Hematopoietic multipotent progenitor cell (in vitro differentiated cells): ENCODE results near the gene TMEM54. TPM values are rescaled to one million over a fixed set of nuclear protein-coding genes. Genes with fewer than 3 reads are reported as not detected.
"Not testable (repeated sequence)": the region's sequence is repeated elsewhere in the genome, so short reads cannot be mapped to it uniquely, and the experiment has no call there.

Experiments
- DNase-seq, 3 donors: peaks; one replicate each; pipeline ENCODE4 v3.0.0-alpha.2; 2011 to 2015; ENCODE audit warnings: low read depth in 2 of 3, low spot score in 2 of 3
- total RNA-seq: library from RNA; depleted of rRNA; stranded (reverse); fragments of >200 nt; gene quantifications from one replicate; pipeline ENCODE4 v1.2.3, GENCODE V29; 2012

The TMEM54 gene
- total RNA-seq, 1 donor: under 0.01 TPM

DNA sequence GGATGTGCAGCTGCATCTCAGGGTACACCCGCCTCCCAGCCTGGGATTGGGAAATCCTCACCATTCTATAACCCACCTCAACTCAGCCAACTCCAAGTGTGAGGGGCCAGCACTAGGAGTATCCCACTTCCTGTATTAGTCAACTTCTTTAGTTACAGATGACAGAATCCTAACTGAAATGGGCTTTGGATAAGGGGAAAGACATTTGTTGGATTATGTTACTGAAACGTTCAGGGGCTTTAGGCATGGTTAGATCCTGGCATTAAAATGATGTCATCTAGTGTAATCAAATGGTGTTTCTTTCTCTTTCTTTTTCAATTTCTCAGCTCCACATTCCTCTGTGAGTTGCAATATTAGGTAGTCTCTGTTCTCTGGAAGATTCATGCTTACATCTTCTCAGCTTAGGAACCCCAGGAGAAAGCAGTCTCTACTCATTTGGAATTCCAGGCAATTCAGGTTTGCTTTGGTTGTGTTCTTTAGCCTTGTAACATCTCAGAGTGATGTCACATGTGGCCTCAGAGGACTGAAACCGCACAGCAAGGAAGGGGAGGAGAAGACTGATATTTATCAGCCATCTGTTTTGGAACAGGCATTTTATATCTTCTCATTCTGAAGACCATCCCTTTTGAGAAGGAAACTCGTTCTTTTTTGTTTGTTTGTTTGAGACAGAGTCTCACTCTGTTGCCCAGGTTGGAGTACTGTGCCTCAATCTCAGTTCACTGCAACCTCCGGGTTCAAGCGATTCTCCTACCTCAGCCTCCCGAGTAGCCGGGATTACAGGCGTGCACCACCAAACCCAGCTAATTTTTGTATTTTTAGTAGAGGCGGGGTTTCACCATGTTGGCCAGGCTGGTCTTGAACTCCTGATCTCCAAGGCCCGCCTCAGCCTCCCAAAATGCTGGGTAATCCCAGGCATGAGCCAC lies 18.9 kb upstream of the TMEM54 start:
- peak in 1 of 3 donors; percentile 18 for DNase-seq

DNA sequence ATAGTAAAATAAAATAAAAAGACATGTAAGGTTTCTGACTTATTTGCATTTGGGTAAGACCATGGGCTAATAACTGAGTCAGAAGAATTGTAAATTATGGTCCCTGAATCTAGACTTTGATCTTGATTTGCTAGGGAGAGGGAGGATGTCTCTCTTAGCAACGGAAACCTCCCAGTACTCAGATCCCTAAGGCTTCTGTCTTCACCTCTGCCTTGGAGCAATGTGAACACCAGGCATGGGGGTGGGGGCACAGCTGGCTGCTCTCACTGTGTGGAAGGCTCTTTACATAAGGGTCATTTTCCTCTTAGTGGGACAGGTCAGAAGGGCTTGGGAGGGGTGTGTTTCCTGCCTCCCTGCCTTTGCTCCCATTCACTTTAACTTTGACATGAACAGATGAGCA lies 17.0 kb upstream of the TMEM54 start:
- DNase-seq: no peak

DNA sequence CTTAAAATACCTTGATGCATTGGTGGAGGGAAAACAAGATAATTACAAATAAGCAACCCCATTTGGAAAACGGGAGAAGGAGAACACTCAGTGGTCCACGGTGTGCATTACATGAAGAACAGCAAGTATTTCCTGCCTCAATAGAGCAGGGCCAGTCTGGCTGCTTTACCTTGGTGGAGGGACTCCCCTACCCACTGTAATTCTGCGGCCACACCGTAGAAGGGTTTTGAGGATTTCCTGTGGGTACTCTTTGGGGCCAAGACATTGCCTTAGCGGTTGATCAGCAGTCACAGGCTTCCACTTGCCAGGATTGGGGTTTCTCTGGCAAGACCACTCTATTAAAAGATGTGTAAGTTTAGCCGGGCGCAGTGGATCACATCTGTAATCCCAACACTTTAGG lies 16.3 kb upstream of the TMEM54 start:
- DNase-seq: no peak

GRCh38 chr1:32915766-32916706 lies 14.8 kb upstream of the TMEM54 start:
- DNase-seq: no peak

DNA sequence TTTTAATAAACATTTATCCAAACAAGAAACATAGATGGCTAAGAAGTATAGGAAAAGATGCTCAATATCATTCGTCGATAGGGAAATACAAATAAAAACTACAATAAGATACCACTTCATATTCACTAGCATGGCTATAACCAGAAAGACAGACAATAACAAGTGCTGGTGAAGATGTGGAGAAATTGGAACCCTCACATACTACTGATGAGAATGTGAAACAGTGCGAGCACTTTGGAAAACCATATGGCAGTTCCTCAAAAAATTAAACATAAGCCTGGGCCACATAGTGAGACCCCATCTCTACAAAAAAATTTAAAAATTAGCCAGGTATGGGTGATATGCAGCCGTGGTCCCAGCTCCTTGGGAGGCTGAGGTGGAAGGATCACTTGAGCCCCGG lies 9.1 kb upstream of the TMEM54 start:
- no peak for DNase-seq

GRCh38 chr1:32907435-32907834 lies 6.2 kb upstream of the TMEM54 start:
- DNase-seq: no peak

- no peak for DNase-seq
Observed at GRCh38 chr1:32906654-32907053, 5.5 kb upstream of the TMEM54 start.

DNA sequence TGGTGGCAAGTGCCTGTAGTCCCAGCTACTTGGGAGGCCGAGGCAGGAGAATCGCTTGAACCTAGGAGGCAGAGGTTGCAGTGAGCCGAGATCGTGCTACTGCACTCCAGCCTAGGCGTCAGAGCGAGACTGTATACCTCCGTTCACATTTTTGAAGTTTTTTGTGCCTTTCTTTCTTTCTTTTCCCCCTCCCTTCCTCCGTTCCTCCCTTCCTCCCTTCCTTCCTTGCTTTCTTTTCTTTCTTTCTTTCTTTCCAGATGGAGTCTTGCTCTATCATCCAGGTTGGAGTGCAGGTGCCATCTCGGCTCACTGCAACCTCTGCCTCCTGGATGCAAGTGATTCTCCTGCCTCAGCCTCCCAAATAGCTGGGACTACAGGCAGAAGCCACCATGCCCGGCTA lies 4.4 kb upstream of the TMEM54 start:
- DNase-seq: not testable (repeated sequence)

- DNase-seq: no peak
Observed at GRCh38 chr1:32904797-32905196, 3.6 kb upstream of the TMEM54 start.

DNA sequence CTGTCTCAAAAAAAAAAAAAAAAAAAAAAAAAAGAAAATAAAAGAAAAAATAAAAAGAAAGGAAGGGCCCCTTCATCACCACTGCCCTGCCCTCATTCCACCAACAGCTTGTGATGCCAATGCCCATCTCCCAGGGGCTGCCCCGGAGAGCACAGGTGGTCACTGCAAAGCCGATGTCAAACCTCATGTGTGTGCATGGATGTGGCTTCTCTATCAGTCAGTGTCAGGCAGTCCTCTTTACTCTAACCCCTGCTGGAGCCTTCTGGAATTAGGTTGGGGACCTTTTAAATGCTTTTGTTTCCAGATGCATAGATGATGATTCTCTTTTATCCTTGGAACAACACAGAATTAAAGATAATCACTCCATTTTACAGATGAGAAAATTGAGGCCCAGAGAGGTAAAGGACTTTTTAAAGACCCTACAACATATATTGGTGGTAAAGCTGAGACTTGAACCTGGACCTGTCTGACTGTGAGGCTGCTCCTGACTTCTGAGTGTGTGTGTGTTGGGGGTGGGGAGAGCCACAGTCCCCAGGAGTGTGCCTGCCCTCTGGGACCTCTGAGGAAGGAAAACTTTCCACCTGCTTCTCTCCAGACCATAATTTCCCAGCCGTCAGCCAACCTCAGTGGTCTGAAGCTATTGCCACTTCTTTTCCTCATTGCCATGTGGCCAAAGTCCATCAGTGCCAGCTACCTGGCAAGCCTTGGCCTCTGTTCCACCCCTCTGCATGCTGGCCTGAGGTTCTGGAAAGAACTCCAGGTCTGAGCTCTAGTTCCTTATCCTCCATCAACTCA lies 3.0 kb upstream of the TMEM54 start:
- no peak for DNase-seq

- no peak for DNase-seq
Observed at GRCh38 chr1:32902535-32902920, 1.3 kb upstream of the TMEM54 start.

GRCh38 chr1:32901823-32902534 lies 790 bp upstream of the TMEM54 start:
- no peak for DNase-seq

DNA sequence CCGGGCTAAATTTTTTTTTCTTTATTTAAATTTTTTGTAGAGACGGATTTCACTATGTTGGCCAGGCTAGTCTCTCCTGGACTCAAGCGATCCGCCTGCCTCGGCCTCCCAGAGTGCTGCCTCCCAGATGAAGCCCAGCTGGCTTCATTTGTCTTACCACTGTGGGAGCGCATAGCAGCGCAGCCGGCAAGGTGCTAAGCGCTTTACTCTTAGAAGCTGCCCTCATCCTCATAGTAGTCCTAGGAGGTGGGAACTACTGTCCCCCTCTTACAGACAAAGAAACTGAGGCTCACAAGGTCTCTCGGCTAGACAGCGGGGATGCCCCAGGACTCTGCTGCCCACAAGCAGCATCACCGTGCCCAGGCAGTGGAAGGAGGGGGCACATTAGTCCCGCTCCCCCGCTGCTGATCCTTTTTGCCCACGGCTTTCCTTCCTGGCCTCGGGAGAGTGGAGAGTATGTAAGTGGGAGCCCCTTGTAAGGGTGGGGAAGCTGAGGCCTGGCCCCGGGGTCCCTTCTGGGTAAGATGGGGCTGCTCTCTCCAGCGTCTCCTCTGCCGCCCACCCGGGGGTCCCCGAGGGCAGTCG lies 726 bp downstream of the TMEM54 start:
- no peak for DNase-seq

DNA sequence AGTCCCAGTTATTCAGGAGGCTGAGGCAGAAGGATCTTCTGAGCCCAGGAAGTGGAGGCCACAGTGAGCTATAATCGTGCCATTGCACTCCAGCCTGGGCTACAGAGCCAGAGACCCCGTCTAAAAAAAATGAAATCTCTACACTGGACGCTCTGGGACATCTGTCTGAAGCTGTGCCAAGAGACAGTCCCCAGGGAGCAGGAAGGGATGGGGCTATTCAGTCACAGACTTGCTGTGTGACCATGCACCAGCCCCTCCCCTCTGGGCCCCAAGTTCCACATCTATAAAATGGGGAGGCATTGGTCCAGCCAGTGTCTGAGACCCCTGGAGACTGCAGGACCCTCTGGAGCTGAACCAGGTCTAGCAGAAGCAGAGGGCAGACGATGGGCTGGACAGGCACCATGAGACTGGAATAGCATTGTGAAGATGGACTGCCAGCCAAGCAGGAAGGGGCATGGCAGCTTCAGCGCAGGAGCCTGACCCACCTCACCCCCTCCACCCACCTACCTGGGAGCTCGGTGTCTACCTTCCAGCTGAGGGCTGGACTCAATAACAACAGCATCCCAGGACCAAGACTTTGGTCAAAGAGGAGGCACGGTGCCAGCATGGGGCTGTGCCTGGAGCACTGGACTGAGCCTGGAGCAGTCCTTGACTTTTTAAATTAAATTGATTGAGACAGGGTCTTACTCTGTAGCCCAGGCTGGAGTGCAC lies 1.4 kb downstream of the TMEM54 start:
- DNase-seq: no peak

DNA sequence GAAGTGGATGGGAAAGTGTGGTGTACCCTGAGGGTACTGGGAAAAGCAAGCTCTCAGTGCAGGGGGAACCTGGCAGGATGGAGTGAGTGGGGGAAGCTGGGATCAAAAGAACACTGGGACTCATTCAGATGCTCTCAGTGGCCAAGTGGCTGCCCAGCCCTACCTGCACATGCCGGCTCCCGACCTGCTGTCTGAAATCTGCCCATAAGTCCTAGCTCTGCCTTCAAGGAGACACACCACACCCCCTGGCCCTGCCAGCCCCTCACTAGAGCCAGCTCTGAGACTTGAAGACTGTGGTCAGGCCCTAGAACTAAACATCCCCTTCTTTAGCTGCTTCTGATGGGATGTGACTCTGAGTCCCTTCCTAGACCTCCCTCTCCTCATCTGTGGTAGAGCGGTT lies 2.2 kb downstream of the TMEM54 start:
- DNase-seq: no peak

- DNase-seq: no peak
Observed at GRCh38 chr1:32898056-32898455, 3.1 kb downstream of the TMEM54 start.

GRCh38 chr1:32897082-32898049 lies 3.8 kb downstream of the TMEM54 start:
- no peak for DNase-seq

- no peak for DNase-seq
Observed at GRCh38 chr1:32896451-32896850, 4.7 kb downstream of the TMEM54 start.
